GM23338 (cell line): ENCODE measurements around the gene TPO. TPM values are rescaled to one million over a fixed set of nuclear protein-coding genes. Genes with fewer than 3 reads are reported as not detected.

Experiments
- ATAC-seq: fragments of 200-7000 bp; cut with Tn5 transposase; 3 replicates; pipeline ENCODE4 v1.9.1; 2020
- DNase-seq: peaks from one replicate; pipeline ENCODE4 v3.0.0-alpha.2; 2015; ENCODE audit warnings: low spot score
- H2AFZ ChIP-seq: fragments of 200-600 bp; sonication (generic); 2 replicates; pipeline ENCODE4 v1.8.0; 2016; ENCODE audit warnings: antibody characterized with exemption, mild to moderate bottlenecking, moderate library complexity
- H3F3A ChIP-seq: fragments of 200-600 bp; sonication (generic); replicated peaks from 2 replicates; pipeline ENCODE4 v1.8.0; 2017; ENCODE audit warnings: antibody characterized with exemption, mixed run types, low read depth
- H3K27ac ChIP-seq: fragments of 200-600 bp; sonication (generic); 2 replicates; pipeline ENCODE4 v1.6.1; 2016; ENCODE audit warnings: low read depth
- H3K27me3 ChIP-seq: fragments of 200-600 bp; sonication (generic); 2 replicates; pipeline ENCODE4 v1.8.0; 2016; ENCODE audit warnings: mild to moderate bottlenecking, mixed run types, moderate library complexity; ENCODE audit not compliant: insufficient read depth
- H3K36me3 ChIP-seq: fragments of 200-600 bp; sonication (generic); 2 replicates; pipeline ENCODE4 v1.8.0; 2016; ENCODE audit warnings: mild to moderate bottlenecking; ENCODE audit not compliant: insufficient read depth
- H3K4me1 ChIP-seq: fragments of 200-600 bp; sonication (generic); 2 replicates; pipeline ENCODE4 v1.8.0; 2016; ENCODE audit warnings: mild to moderate bottlenecking, moderate library complexity; ENCODE audit not compliant: insufficient read depth
- H3K4me2 ChIP-seq: fragments of 200-600 bp; sonication (generic); 2 replicates; pipeline ENCODE4 v1.7.1; 2017; ENCODE audit warnings: mixed run types
- H3K4me3 ChIP-seq: fragments of 200-600 bp; sonication (generic); 2 replicates; pipeline ENCODE4 v1.6.1; 2016; ENCODE audit warnings: mixed run types
- H3K79me2 ChIP-seq: fragments of 200-600 bp; sonication (generic); replicated peaks from 2 replicates; pipeline ENCODE4 v1.8.0; 2017; ENCODE audit warnings: mild to moderate bottlenecking; ENCODE audit not compliant: insufficient read depth
- H3K9me2 ChIP-seq: fragments of 200-600 bp; sonication (generic); 2 replicates; pipeline ENCODE4 v1.8.0; 2017; ENCODE audit not compliant: insufficient read depth
- H4K20me1 ChIP-seq: fragments of 200-600 bp; sonication (generic); replicated peaks from 2 replicates; pipeline ENCODE4 v1.8.0; 2017; ENCODE audit warnings: mild to moderate bottlenecking; ENCODE audit not compliant: insufficient read depth
- H3K27ac Mint-ChIP-seq: 2 replicates; pipeline ENCODE4 v1.8.0; 2020; ENCODE audit warnings: inconsistent platforms, mild to moderate bottlenecking, moderate library complexity, mixed read lengths
- H3K27me3 Mint-ChIP-seq: 3 replicates; pipeline ENCODE4 v1.8.0; 2022; ENCODE audit warnings: low read depth, mild to moderate bottlenecking, moderate library complexity, mixed read lengths, inconsistent platforms; ENCODE audit not compliant: insufficient read depth, poor library complexity
- H3K36me3 Mint-ChIP-seq: 3 replicates; pipeline ENCODE4 v1.8.0; 2021; ENCODE audit warnings: low read depth, mild to moderate bottlenecking, inconsistent platforms, moderate library complexity, mixed read lengths
- H3K4me1 Mint-ChIP-seq: 3 replicates; pipeline ENCODE4 v1.8.0; 2020; ENCODE audit warnings: mild to moderate bottlenecking, inconsistent platforms, mixed read lengths
- H3K4me3 Mint-ChIP-seq: 3 replicates; pipeline ENCODE4 v1.8.0; 2021; ENCODE audit warnings: moderate library complexity, mild to moderate bottlenecking, inconsistent platforms, mixed read lengths
- H3K9me3 Mint-ChIP-seq: 3 replicates; pipeline ENCODE4 v1.8.0; 2020; ENCODE audit warnings: moderate library complexity, mild to moderate bottlenecking, inconsistent platforms, mixed read lengths
- CREB1 ChIP-seq: fragments of 250-450 bp; sonication (Bioruptor Pico); IDR thresholded peaks from 2 replicates; pipeline ENCODE4 v1.5.0; 2020; ENCODE audit warnings: low read depth, mild to moderate bottlenecking, moderate library complexity
- EZH2 ChIP-seq: fragments of 200-600 bp; sonication (generic); IDR thresholded peaks from one replicate; pipeline ENCODE4 v1.8.0; 2017; ENCODE audit warnings: antibody characterized with exemption, mild to moderate bottlenecking, low read depth; ENCODE audit not compliant: unreplicated experiment
- EZH2phosphoT487 ChIP-seq: fragments of 200-600 bp; sonication (generic); IDR thresholded peaks from one replicate; pipeline ENCODE4 v1.8.1; 2018; ENCODE audit warnings: antibody characterized with exemption; ENCODE audit not compliant: unreplicated experiment
- NANOG ChIP-seq: IDR thresholded peaks from 2 replicates; pipeline ENCODE4 v1.6.1; 2016; ENCODE audit warnings: antibody characterized with exemption, borderline replicate concordance
- POLR2AphosphoS5 ChIP-seq: IDR thresholded peaks from 2 replicates; pipeline ENCODE4 v1.6.1; 2016; ENCODE audit warnings: antibody characterized with exemption, low read depth
- STAT1 ChIP-seq: IDR thresholded peaks from one replicate; pipeline ENCODE4 v1.6.1; 2016; ENCODE audit warnings: antibody characterized with exemption; ENCODE audit not compliant: unreplicated experiment
- ZNF114 ChIP-seq: fragments of 250-450 bp; sonication (Bioruptor Pico); IDR thresholded peaks from 2 replicates; pipeline ENCODE4 v1.5.0; 2020; ENCODE audit warnings: mild to moderate bottlenecking, moderate library complexity
- polyA plus RNA-seq: library from polyadenylated mRNA; unstranded; fragments of >200 nt; fragmentation: Nextera tagmentation; extraction: Ambion mirVana; gene quantifications from 2 replicates; pipeline ENCODE4 v1.2.1, GENCODE V29; 2016
- total RNA-seq: library from RNA; depleted of rRNA; stranded (reverse); fragments of >200 nt; shearing (Covaris generic); gene quantifications from 2 replicates; pipeline ENCODE4 v1.2.3, GENCODE V29; 2014
- TF ChIP-seq, protein P1 (sequence below): IDR thresholded peaks from 2 replicates; pipeline ENCODE4 v1.6.1; 2016; ENCODE audit warnings: antibody characterized with exemption
- TF ChIP-seq, protein P2 (sequence below): IDR thresholded peaks from one replicate; pipeline ENCODE4 v1.6.1; 2018; ENCODE audit warnings: antibody characterized with exemption; ENCODE audit not compliant: unreplicated experiment
- TF ChIP-seq, protein P3 (sequence below), 2 experiments: fragments of 200-600 bp in 1 of 2; sonication (generic) in 1 of 2; conservative IDR thresholded peaks; 2 replicates each; pipeline versions ENCODE4 v1.5.1 to v1.6.1; 2016 to 2017; ENCODE audit warnings: antibody characterized with exemption in 2 of 2, low read depth in 2 of 2, mild to moderate bottlenecking in 2 of 2, moderate library complexity in 1 of 2

TPO gene
- total and polyA plus RNA-seq, 2 experiments from 2014 or later = 0.74 TPM; not detected in 1

- TF ChIP-seq, protein P1, sequence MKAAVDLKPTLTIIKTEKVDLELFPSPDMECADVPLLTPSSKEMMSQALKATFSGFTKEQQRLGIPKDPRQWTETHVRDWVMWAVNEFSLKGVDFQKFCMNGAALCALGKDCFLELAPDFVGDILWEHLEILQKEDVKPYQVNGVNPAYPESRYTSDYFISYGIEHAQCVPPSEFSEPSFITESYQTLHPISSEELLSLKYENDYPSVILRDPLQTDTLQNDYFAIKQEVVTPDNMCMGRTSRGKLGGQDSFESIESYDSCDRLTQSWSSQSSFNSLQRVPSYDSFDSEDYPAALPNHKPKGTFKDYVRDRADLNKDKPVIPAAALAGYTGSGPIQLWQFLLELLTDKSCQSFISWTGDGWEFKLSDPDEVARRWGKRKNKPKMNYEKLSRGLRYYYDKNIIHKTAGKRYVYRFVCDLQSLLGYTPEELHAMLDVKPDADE = no peak
- no peak for TF ChIP-seq EZH2phosphoT487
- no peak for TF ChIP-seq POLR2AphosphoS5
- no peak for TF ChIP-seq EZH2
- TF ChIP-seq, protein P2, sequence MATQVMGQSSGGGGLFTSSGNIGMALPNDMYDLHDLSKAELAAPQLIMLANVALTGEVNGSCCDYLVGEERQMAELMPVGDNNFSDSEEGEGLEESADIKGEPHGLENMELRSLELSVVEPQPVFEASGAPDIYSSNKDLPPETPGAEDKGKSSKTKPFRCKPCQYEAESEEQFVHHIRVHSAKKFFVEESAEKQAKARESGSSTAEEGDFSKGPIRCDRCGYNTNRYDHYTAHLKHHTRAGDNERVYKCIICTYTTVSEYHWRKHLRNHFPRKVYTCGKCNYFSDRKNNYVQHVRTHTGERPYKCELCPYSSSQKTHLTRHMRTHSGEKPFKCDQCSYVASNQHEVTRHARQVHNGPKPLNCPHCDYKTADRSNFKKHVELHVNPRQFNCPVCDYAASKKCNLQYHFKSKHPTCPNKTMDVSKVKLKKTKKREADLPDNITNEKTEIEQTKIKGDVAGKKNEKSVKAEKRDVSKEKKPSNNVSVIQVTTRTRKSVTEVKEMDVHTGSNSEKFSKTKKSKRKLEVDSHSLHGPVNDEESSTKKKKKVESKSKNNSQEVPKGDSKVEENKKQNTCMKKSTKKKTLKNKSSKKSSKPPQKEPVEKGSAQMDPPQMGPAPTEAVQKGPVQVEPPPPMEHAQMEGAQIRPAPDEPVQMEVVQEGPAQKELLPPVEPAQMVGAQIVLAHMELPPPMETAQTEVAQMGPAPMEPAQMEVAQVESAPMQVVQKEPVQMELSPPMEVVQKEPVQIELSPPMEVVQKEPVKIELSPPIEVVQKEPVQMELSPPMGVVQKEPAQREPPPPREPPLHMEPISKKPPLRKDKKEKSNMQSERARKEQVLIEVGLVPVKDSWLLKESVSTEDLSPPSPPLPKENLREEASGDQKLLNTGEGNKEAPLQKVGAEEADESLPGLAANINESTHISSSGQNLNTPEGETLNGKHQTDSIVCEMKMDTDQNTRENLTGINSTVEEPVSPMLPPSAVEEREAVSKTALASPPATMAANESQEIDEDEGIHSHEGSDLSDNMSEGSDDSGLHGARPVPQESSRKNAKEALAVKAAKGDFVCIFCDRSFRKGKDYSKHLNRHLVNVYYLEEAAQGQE = no peak
- TF ChIP-seq, protein P3, sequence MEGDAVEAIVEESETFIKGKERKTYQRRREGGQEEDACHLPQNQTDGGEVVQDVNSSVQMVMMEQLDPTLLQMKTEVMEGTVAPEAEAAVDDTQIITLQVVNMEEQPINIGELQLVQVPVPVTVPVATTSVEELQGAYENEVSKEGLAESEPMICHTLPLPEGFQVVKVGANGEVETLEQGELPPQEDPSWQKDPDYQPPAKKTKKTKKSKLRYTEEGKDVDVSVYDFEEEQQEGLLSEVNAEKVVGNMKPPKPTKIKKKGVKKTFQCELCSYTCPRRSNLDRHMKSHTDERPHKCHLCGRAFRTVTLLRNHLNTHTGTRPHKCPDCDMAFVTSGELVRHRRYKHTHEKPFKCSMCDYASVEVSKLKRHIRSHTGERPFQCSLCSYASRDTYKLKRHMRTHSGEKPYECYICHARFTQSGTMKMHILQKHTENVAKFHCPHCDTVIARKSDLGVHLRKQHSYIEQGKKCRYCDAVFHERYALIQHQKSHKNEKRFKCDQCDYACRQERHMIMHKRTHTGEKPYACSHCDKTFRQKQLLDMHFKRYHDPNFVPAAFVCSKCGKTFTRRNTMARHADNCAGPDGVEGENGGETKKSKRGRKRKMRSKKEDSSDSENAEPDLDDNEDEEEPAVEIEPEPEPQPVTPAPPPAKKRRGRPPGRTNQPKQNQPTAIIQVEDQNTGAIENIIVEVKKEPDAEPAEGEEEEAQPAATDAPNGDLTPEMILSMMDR (conservative IDR thresholded peaks at IDR 0.05; ENCODE audit: low read depth in 2 of 2) = no peak
Measured at GRCh38 chr2:1482253-1482675, 69.0 kb downstream of the TPO start (continued).

DNA sequence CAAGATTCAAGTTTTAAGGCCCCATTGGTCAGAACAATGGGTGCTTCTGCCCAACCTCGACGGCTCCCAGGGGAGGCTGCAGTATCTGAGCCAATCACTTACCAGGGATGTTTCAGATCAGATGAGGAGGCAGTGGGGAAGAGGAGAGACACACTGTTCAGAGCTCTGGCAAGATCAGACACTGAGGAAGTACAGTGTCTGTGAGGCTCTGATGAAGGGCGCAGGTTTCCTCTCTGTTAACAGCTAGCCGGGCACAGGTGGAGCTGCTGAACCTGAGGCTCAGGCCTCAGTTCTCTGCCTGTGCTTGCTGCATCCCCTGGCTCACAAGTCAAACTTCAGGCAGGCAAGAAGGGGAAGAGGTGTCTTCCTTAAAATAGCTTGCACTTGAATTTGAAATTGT, 69.7 kb downstream of the TPO start:
- no peak for ATAC-seq
- Histone ChIP-seq H4K20me1 (no peaks in the 10 kb centered on the region), H3F3A (no peaks in the 10 kb centered on the region), H3K4me3 (no peak overlapping the region), H3K9me2 (no peaks in the 10 kb centered on the region), H3K36me3 (no peaks in the 10 kb centered on the region), H3K27me3 (no peaks in the 10 kb centered on the region), H2AFZ (no peak overlapping the region), H3K4me1 (no peaks in the 10 kb centered on the region), H3K27ac (no peak overlapping the region), H3K4me2 (no peak overlapping the region), H3K79me2 (no peaks in the 10 kb centered on the region)
- no peak overlapping the region for H3K4me3 Mint-ChIP-seq
- H3K4me1 Mint-ChIP-seq = no peaks in the 10 kb centered on the region
- peaks cover 3% of the 10 kb centered on the region; the same call in 1 of the 3 replicates for H3K36me3 Mint-ChIP-seq
- TF ChIP-seq POLR2AphosphoS5 = no peak
- TF ChIP-seq CREB1 (CRISPR knock-in tag) = no peak
- no peak for TF ChIP-seq EZH2phosphoT487
- no peak for TF ChIP-seq NANOG
- TF ChIP-seq STAT1 = no peak
- TF ChIP-seq ZNF114 = no peak
- TF ChIP-seq, protein P3 (conservative IDR thresholded peaks at IDR 0.05; ENCODE audit: low read depth in 2 of 2) = no peak
- TF ChIP-seq, protein P1 = no peak
- TF ChIP-seq EZH2 = no peak
- no peaks in the 10 kb centered on the region for H3K9me3 Mint-ChIP-seq
- H3K27me3 Mint-ChIP-seq = peaks cover 5% of the 10 kb centered on the region
- DNase-seq = no peak
- no peak overlapping the region for H3K27ac Mint-ChIP-seq
